Stimulated activated CD4-positive, alpha-beta T cell treated with anti-CD3 and anti-CD28 coated beads, Interleukin-12 subunit alpha, Interleukin-12 subunit beta, amount 100 ng/mL, for 4 hours (primary cell): Measurements from ENCODE around the gene PTH.

Experiments
- DNase-seq: peaks from one replicate; pipeline ENCODE4 v3.0.0-alpha.2; 2020

PTH gene

GRCh38 chr11:13448876-13449275 lies 46.9 kb downstream of the PTH start:
- DNase-seq = no peak

DNA sequence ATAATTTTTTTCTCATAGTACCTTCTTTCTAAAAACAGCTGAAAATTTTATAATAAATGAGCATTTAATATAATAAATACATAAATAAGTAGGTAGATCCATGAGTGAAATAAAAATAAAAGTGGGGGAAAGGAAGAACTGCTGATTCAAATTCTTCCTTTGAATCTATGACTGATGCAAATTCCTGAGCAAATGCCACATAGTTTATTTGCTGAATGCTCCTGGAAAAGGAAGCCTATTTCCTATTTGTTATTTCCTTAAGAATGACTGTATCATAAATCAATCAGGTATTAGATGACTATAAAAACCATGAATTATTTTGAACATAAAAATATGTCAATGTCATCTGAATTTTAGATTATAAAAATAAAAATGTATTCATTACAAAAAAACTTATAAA lies 49.4 kb downstream of the PTH start:
- no peak for DNase-seq

GRCh38 chr11:13445588-13445987 lies 50.2 kb downstream of the PTH start:
- DNase-seq = no peak
